ENCODE results near the gene AFAP1L1.
"Not testable (repeated sequence)": the region's sequence is repeated elsewhere in the genome, so short reads cannot be mapped to it uniquely, and the experiment has no call there.

The AFAP1L1 gene

GRCh38 chr5:149262315-149262714 is 9.3 kb upstream of the AFAP1L1 start:
- no peak for DNase-seq

- peak in 1 of 4 experiments; percentile 12 for DNase-seq
These were observed 7.1 kb upstream of the AFAP1L1 start for GRCh38 chr5:149264439-149265067.

- DNase-seq: no peak
These were observed 6.6 kb upstream of the AFAP1L1 start for GRCh38 chr5:149265068-149265465.

GRCh38 chr5:149265597-149265996 is 6.1 kb upstream of the AFAP1L1 start:
- no peak for DNase-seq

- no peak for DNase-seq
These were observed 4.3 kb upstream of the AFAP1L1 start for GRCh38 chr5:149267241-149267973.

GRCh38 chr5:149268928-149269557 is 2.6 kb upstream of the AFAP1L1 start:
- DNase-seq: no peak

- no peak for DNase-seq
These were observed 404 bp upstream of the AFAP1L1 start for GRCh38 chr5:149271195-149271715.

- not testable (repeated sequence) for DNase-seq
These were observed 1.1 kb downstream of the AFAP1L1 start for GRCh38 chr5:149272781-149273180.

GRCh38 chr5:149273237-149273636 is 1.6 kb downstream of the AFAP1L1 start:
- DNase-seq: no peak

- DNase-seq: no peak
These were observed 2.3 kb downstream of the AFAP1L1 start for GRCh38 chr5:149273950-149274349.

GRCh38 chr5:149274939-149275338 is 3.3 kb downstream of the AFAP1L1 start:
- DNase-seq: no peak

- DNase-seq: no peak
These were observed 6.1 kb downstream of the AFAP1L1 start for GRCh38 chr5:149277801-149278200.

- no peak for DNase-seq
These were observed 7.0 kb downstream of the AFAP1L1 start for GRCh38 chr5:149278451-149279210.

- DNase-seq: no peak
These were observed 8.0 kb downstream of the AFAP1L1 start for GRCh38 chr5:149279661-149280060.

GRCh38 chr5:149280124-149280523 is 8.5 kb downstream of the AFAP1L1 start:
- DNase-seq: no peak

- DNase-seq: no peak
These were observed 9.1 kb downstream of the AFAP1L1 start for GRCh38 chr5:149280802-149281201.

GRCh38 chr5:149282027-149282965 is 10.6 kb downstream of the AFAP1L1 start:
- DNase-seq: no peak

GRCh38 chr5:149282966-149283332 is 11.3 kb downstream of the AFAP1L1 start:
- no peak for DNase-seq

- DNase-seq: no peak
These were observed 12.2 kb downstream of the AFAP1L1 start for GRCh38 chr5:149283626-149284480.

GRCh38 chr5:149284501-149284900 is 12.8 kb downstream of the AFAP1L1 start:
- DNase-seq: no peak

- DNase-seq: no peak
These were observed 13.5 kb downstream of the AFAP1L1 start for GRCh38 chr5:149285153-149285552.

Data from activated CD4-positive, CD25-positive, alpha-beta regulatory T cell (primary cell).